ENCODE results near the gene SRPX2. TPM values are rescaled to one million over a fixed set of nuclear protein-coding genes. Genes with fewer than 3 reads are reported as not detected.

SRPX2 gene
- total RNA-seq, 4 donors from 2014 or later = 22.6 to 38.4 (median 25.6) TPM

- Histone ChIP-seq H3K9me3 (no peaks in the 10 kb centered on the region), H3K4me1 (peaks cover 0 to 35% (median 10%) of the 10 kb centered on the region in 3 donors), H3K4me3 (no peak overlapping the region), H3K36me3 (no peaks in the 10 kb centered on the region), H3K27ac (peak overlapping the region; percentile 78 to 89 (median 80)), H3K27me3 (no peaks in the 10 kb centered on the region)
- 22 to 75% methylated on average over 10 to 11 of the region's 11 CpGs for WGBS, 2 donors
- intact Hi-C loops (cut with DNase I) = no loop called here
- no peak for TF ChIP-seq POLR2A (IDR thresholded peaks at IDR 0.05)
- TF ChIP-seq, protein P1, sequence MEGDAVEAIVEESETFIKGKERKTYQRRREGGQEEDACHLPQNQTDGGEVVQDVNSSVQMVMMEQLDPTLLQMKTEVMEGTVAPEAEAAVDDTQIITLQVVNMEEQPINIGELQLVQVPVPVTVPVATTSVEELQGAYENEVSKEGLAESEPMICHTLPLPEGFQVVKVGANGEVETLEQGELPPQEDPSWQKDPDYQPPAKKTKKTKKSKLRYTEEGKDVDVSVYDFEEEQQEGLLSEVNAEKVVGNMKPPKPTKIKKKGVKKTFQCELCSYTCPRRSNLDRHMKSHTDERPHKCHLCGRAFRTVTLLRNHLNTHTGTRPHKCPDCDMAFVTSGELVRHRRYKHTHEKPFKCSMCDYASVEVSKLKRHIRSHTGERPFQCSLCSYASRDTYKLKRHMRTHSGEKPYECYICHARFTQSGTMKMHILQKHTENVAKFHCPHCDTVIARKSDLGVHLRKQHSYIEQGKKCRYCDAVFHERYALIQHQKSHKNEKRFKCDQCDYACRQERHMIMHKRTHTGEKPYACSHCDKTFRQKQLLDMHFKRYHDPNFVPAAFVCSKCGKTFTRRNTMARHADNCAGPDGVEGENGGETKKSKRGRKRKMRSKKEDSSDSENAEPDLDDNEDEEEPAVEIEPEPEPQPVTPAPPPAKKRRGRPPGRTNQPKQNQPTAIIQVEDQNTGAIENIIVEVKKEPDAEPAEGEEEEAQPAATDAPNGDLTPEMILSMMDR (IDR thresholded peaks at IDR 0.05) = no peak
- no peak for DNase-seq
These were observed 787 bp upstream of the SRPX2 start for GRCh38 chrX:100643212-100643611.

DNA sequence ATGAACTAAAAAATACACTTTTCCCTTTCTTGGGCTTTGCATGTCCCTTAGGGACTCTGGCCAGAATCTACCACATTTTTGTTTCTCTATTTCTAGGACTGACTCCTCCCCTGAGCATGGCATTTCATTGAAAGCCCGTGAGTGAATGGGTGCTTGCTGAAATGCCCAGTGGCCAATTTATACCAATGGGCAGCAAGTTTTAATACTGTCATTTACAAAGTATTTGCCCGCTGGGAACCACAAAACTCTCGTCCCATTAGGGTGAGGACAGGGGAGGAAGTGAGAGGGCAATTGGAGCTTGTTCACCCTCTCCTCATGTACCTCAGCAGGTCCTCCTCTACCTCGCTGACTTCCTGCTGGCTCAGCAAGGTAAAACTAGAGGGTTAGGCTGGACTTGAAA lies 1.1 kb downstream of the SRPX2 start:
- TF ChIP-seq POLR2A (IDR thresholded peaks at IDR 0.05) = no peak
- TF ChIP-seq, protein P1 (IDR thresholded peaks at IDR 0.05) = no peak
- H3K36me3 ChIP-seq = no peaks in the 10 kb centered on the region
- peak overlapping the region; percentile 26 to 89 (median 78) for H3K27ac ChIP-seq
- peak overlapping the region in 3 of 4 donors; percentile 34 to 53 (median 37) for H3K4me3 ChIP-seq
- 39 to 60% methylated on average over 1 to 4 of the region's 4 CpGs for WGBS, 2 donors
- H3K27me3 ChIP-seq = no peaks in the 10 kb centered on the region
- H3K4me1 ChIP-seq = peaks cover 0 to 54% (median 16%) of the 10 kb centered on the region in 3 donors
- intact Hi-C loops (cut with DNase I) = no loop called here
- H3K9me3 ChIP-seq = no peaks in the 10 kb centered on the region
- no peak for DNase-seq

DNA sequence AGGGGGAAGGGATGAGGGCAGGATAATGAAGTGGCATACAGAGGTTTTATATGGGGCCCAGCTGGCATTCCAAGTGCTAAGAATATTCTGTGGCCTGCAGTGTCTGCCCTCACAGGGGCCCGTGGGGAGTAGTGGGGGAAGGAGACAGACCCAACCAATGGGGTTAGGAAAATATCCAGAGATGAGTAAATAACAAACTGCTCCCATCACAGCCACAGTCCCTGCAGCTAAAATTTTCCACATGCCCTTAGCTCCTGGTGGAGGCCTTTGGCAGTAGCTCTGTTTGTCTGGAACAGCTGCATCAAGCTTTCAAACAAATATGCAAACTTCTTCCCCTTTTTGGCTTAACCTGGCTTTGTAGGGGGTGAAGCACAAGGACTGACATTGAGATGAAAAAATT lies 3.1 kb downstream of the SRPX2 start:
- Histone ChIP-seq H3K27me3 (no peaks in the 10 kb centered on the region), H3K9me3 (no peaks in the 10 kb centered on the region), H3K27ac (peak overlapping the region in 3 of 4 donors; percentile 76 to 89 (median 78)), H3K4me3 (no peak overlapping the region), H3K4me1 (peaks cover 3 to 64% (median 19%) of the 10 kb centered on the region in 3 donors), H3K36me3 (no peaks in the 10 kb centered on the region)
- TF ChIP-seq, protein P1 (IDR thresholded peaks at IDR 0.05) = no peak
- TF ChIP-seq POLR2A (IDR thresholded peaks at IDR 0.05) = no peak
- no peak for DNase-seq
- 38% methylated on average over 1 of the region's 1 CpG; no CpG with 5 or more reads in 1 of the 2 donors for WGBS, 2 donors
- intact Hi-C loops (cut with DNase I) = no loop called here

- 42 to 69% methylated on average over 2 of the region's 2 CpGs for WGBS, 2 donors
- Histone ChIP-seq H3K4me3 (no peak overlapping the region), H3K27ac (peak overlapping the region in 3 of 4 donors; percentile 76 to 89 (median 78)), H3K27me3 (no peaks in the 10 kb centered on the region), H3K4me1 (peaks cover 3 to 64% (median 19%) of the 10 kb centered on the region in 3 donors), H3K36me3 (no peaks in the 10 kb centered on the region), H3K9me3 (no peaks in the 10 kb centered on the region)
- TF ChIP-seq POLR2A (IDR thresholded peaks at IDR 0.05) = no peak
- TF ChIP-seq, protein P1 (IDR thresholded peaks at IDR 0.05) = no peak
- no peak for DNase-seq
- intact Hi-C loops (cut with DNase I) = no loop called here
These were observed 3.7 kb downstream of the SRPX2 start for GRCh38 chrX:100647739-100648138.

GRCh38 chrX:100648458-100649417 lies 4.7 kb downstream of the SRPX2 start:
- TF ChIP-seq, protein P1 (IDR thresholded peaks at IDR 0.05) = no peak
- no peak for TF ChIP-seq POLR2A (IDR thresholded peaks at IDR 0.05)
- intact Hi-C loops (cut with DNase I) = no loop called here
- DNase-seq = no peak
- WGBS, 2 donors = 59 to 67% methylated on average over 5 to 6 of the region's 8 CpGs
- H3K27me3 ChIP-seq = no peaks in the 10 kb centered on the region
- H3K4me1 ChIP-seq = peaks cover 3 to 54% (median 14%) of the 10 kb centered on the region in 3 donors
- H3K9me3 ChIP-seq = no peaks in the 10 kb centered on the region
- H3K36me3 ChIP-seq = no peaks in the 10 kb centered on the region
- H3K4me3 ChIP-seq = no peak overlapping the region
- H3K27ac ChIP-seq = peak overlapping the region; percentile 62 to 89 (median 76)

All from esophagus squamous epithelium (tissue), 5 donors.